IPS-18a (cell line): ENCODE data around the gene SERINC3.

ENCODE experiments used
- H3K27ac ChIP-seq: one replicate; pipeline ENCODE4 v1.5.1; 2013; ENCODE audit warnings: low read length
- H3K27me3 ChIP-seq: one replicate; pipeline ENCODE4 v1.6.1; 2013; ENCODE audit warnings: mild to moderate bottlenecking, low read length; ENCODE audit not compliant: control insufficient read depth, insufficient read depth
- H3K36me3 ChIP-seq: one replicate; pipeline ENCODE4 v1.6.1; 2013; ENCODE audit warnings: low read depth, low read length; ENCODE audit not compliant: control insufficient read depth
- H3K4me1 ChIP-seq: one replicate; pipeline ENCODE4 v1.6.1; 2013; ENCODE audit warnings: low read depth, low read length; ENCODE audit not compliant: control insufficient read depth
- H3K4me3 ChIP-seq: one replicate; pipeline ENCODE4 v1.5.1; 2013; ENCODE audit warnings: low read length
- H3K9ac ChIP-seq: one replicate; pipeline ENCODE4 v1.6.1; 2013; ENCODE audit warnings: mild to moderate bottlenecking, low read length, moderate library complexity
- H3K9me3 ChIP-seq: one replicate; pipeline ENCODE4 v1.6.1; 2013; ENCODE audit warnings: low read depth, low read length; ENCODE audit not compliant: control insufficient read depth

The SERINC3 gene

DNA sequence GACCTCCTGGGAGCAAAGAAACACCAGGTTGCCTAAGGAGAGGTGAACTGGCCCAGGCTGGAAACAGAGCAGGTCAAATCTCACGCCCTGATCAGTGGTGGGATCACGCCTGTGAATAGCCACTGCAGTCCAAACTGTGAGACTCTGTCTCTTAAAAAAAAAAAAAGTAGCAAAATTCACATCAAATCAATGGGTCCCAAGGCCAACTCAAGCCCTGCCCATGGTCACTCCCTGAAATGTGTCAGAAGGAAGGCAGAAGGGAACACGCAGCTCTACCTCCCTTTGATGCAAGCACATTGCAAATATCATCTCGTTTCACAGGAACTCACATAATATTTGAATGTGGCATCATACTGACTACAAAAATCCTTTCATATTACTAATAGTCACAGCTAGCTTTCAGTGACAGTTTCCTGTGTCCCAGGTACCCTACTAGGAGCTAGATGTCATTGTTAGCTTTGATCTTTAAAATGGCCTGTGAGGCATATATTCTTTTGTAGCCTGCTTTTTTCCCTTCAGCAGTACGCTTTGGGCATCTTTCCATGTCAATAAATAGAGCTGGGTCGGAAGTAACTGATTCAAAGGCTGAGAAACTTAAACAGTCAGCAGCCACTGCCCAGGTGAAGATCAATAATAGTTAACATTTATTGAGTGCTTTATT lies 60.6 kb downstream of the SERINC3 start:
- no peak overlapping the region for H3K9ac ChIP-seq
- no peak overlapping the region for H3K4me3 ChIP-seq
- H3K9me3 ChIP-seq: no peaks in the 10 kb centered on the region
- no peaks in the 10 kb centered on the region for H3K36me3 ChIP-seq
- peaks cover 6% of the 10 kb centered on the region for H3K4me1 ChIP-seq
- H3K27me3 ChIP-seq: no peaks in the 10 kb centered on the region
- H3K27ac ChIP-seq: no peak overlapping the region

DNA sequence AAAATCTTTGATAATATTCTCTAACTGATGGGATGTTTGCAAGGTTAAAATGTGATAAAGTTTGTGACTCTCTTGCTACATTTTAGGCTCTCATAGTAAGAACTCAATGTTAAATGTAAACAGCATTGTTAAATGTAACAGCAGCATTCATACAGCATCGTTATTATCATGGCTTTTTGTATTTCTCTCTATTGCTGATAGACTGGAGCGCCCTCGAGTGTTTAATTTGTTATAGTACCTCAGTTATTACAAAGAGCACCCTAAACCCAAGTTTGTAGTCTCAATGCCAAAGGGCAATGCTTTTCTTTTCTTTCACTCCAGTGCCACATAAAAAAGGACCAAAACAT lies 61.1 kb downstream of the SERINC3 start:
- Histone ChIP-seq H3K36me3 (no peaks in the 10 kb centered on the region), H3K27ac (no peak overlapping the region), H3K4me3 (no peak overlapping the region)

DNA sequence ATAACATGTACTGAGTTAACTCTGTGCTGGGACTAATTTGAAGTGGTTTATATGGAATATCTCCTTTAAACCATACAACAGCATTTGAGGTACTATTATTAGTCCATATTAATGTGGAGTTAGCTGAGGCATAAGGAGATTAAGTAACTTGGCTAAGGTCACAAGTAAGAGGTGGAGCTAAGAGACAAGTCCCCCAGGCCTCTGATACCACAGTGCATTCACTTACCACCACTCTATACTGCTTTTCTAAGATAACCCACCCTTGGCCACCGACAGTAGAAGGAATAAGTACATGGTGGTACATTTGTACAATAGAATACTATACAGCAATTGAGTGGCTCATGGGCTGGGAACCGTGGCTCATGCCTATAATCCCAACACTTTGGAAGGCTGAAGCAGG lies 62.6 kb downstream of the SERINC3 start:
- no peaks in the 10 kb centered on the region for H3K36me3 ChIP-seq
- H3K4me3 ChIP-seq: no peak overlapping the region
- peaks cover 6% of the 10 kb centered on the region for H3K4me1 ChIP-seq
- no peak overlapping the region for H3K9ac ChIP-seq
- no peaks in the 10 kb centered on the region for H3K9me3 ChIP-seq
- no peak overlapping the region for H3K27ac ChIP-seq
- H3K27me3 ChIP-seq: no peaks in the 10 kb centered on the region

More for the DNA sequence above, 61.1 kb downstream of the SERINC3 start:
- no peaks in the 10 kb centered on the region for H3K27me3 ChIP-seq
- H3K4me1 ChIP-seq: peaks cover 6% of the 10 kb centered on the region
- no peak overlapping the region for H3K9ac ChIP-seq
- H3K9me3 ChIP-seq: no peaks in the 10 kb centered on the region

DNA sequence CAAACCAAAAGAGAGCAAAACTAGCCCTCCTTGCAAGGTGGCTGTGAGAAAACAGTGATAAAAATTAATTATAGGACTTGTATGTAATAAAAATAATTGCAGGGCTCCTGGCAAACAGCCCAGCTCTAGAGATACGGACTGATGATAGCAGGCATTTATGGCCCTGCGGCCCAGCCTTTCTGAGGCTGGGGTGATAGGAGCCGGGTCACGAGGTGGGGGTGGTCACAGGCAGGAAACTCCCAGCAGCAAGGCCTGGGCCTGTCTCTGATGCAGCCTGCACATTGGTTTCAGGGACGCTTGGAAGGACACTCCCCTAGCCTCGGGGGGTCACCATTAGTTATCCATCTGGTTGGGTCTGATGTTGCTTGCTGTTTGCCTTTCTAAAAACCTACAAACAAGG lies 64.9 kb downstream of the SERINC3 start:
- peaks cover 6% of the 10 kb centered on the region for H3K4me1 ChIP-seq

DNA sequence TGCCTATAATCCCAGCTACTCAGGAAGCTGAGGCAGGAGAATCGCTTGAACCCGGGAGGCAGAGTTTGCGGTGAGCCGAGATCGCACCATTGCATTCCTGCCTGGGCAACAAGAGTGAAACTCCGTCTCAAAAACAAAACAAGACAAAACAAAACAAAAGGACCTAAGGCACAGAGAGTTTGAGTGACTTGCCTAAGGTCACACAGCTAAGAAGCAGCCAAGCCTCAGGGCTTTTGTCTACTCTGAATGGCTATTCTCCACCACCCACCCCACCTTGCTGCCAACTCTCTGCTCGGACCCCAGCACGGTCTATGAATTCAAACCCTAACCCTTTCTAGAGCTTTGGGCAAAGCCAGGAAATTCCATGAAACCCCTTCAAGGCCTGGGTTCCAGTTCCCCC lies 65.3 kb downstream of the SERINC3 start:
- Histone ChIP-seq H3K9ac (no peak overlapping the region), H3K27me3 (no peaks in the 10 kb centered on the region), H3K27ac (no peak overlapping the region), H3K4me1 (peaks cover 6% of the 10 kb centered on the region), H3K36me3 (no peaks in the 10 kb centered on the region), H3K4me3 (no peak overlapping the region), H3K9me3 (no peaks in the 10 kb centered on the region)

More for the DNA sequence above, 64.9 kb downstream of the SERINC3 start:
- Histone ChIP-seq H3K9me3 (no peaks in the 10 kb centered on the region), H3K4me3 (no peak overlapping the region), H3K9ac (no peak overlapping the region), H3K36me3 (no peaks in the 10 kb centered on the region), H3K27ac (no peak overlapping the region), H3K27me3 (no peaks in the 10 kb centered on the region)

DNA sequence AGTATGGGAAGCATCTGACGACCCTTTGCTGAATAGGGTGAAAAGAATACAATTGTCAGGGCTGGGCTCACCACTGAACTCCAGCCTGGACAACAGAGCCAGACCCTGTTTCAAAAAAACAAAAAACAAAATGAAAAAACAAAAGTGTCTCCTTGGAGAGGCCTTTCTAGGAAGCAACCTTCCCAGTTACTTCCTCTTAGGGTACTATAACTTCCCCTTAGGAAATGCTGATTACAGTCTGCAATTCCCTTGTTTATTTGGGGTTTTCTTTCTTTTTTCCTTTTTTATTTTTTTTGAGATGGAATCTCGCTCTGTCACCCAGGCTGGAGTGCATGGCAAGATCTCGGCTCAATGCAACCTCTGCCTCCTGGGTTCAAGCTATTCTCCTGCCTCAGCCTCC lies 66.7 kb downstream of the SERINC3 start:
- H3K4me3 ChIP-seq: no peak overlapping the region
- no peaks in the 10 kb centered on the region for H3K27me3 ChIP-seq
- no peaks in the 10 kb centered on the region for H3K9me3 ChIP-seq
- no peak overlapping the region for H3K27ac ChIP-seq
- H3K4me1 ChIP-seq: no peaks in the 10 kb centered on the region
- H3K36me3 ChIP-seq: no peaks in the 10 kb centered on the region
- no peak overlapping the region for H3K9ac ChIP-seq

DNA sequence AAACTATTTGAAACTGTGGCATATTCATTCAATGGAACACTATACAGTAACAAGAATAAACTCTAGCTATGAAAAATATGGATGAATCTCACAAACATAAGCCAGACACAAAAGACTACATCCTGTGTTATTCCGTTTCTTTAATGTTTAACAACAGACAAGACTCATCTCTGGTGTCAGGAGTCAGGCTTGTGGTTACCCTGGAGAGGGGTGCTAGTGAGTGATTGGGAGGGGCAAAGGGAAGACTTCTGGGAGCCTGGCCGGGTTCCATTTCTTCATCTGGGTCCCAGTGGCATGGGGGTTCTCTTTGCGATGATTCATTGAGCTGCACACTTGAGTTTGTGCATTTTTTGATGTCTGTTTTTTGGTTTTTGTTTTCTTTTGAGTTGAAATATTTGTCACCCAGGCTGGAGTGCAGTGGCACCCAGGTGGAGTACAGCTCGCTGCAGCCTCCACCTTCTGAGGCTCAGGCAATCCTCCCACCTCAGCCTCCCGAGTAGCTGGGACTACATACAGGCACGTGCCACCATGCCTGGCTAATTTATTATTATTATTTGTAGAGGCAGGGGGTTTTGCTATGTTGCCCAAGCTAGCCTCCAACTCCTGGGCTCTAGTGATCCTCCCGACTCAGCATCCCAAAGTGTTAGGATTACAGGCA lies 67.4 kb downstream of the SERINC3 start:
- Histone ChIP-seq H3K4me3 (no peak overlapping the region), H3K9me3 (no peaks in the 10 kb centered on the region), H3K36me3 (no peaks in the 10 kb centered on the region), H3K4me1 (no peaks in the 10 kb centered on the region), H3K9ac (no peak overlapping the region), H3K27me3 (no peaks in the 10 kb centered on the region), H3K27ac (no peak overlapping the region)

DNA sequence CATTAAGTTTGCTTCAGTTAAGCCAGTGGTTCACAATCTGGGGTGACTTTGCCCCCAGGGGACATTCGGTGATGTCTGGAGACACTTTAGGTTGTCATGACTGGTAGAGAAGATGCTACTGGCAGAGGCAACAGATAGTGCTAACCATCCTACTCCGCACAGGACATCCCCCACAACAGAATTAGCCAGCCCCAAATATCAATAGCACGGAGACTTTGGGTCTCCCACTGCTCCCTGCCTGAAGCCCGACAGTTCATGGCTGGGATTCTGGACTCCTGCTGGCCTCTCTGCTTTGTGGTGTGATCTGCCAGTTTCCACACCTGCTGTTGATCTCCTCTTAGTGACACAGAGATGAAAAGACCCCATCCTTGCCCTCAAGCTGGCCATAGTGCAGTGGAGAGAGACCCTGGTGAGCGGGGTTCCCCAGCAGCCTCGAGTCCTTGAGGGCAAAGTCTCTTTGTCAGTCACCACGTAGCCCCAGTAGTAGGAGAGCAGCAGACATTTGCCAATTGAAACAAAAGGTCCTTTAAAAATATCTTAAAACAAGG lies 70.9 kb downstream of the SERINC3 start:
- H3K27ac ChIP-seq: no peak overlapping the region
- no peaks in the 10 kb centered on the region for H3K36me3 ChIP-seq
- H3K4me1 ChIP-seq: no peaks in the 10 kb centered on the region
- no peak overlapping the region for H3K4me3 ChIP-seq
- H3K9me3 ChIP-seq: no peaks in the 10 kb centered on the region
- no peak overlapping the region for H3K9ac ChIP-seq
- H3K27me3 ChIP-seq: no peaks in the 10 kb centered on the region

DNA sequence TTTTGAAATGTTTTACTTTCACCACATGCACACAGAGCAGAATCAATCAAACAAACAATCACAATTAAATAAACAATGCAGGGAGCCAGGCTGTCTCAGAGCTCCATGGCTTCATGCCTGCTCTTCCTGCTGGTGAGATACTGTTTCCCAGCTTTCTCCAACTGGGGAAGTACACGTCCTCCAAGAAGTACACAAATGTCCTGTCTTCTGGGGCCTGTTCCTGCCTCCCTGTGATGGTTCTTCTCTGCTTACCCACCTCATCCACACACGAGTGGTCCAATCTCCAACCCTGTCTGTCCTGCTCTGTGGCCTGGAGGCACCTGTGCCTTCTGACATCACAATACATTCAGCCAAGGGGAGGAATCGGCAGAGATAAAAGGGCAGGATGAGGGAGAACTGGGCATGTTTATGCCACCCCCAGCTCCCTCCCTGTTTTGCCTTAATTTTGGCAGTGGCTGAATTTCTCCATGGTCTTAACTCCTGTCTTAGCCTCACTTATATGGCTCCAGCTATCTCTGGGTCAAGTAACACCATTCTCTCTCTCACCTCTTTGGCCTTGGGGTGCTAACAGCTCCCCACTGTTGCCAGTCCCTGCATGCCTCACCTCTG lies 71.5 kb downstream of the SERINC3 start:
- H3K27me3 ChIP-seq: no peaks in the 10 kb centered on the region
- no peaks in the 10 kb centered on the region for H3K9me3 ChIP-seq
- no peak overlapping the region for H3K4me3 ChIP-seq
- no peaks in the 10 kb centered on the region for H3K4me1 ChIP-seq
- no peak overlapping the region for H3K27ac ChIP-seq
- no peak overlapping the region for H3K9ac ChIP-seq
- H3K36me3 ChIP-seq: no peaks in the 10 kb centered on the region

DNA sequence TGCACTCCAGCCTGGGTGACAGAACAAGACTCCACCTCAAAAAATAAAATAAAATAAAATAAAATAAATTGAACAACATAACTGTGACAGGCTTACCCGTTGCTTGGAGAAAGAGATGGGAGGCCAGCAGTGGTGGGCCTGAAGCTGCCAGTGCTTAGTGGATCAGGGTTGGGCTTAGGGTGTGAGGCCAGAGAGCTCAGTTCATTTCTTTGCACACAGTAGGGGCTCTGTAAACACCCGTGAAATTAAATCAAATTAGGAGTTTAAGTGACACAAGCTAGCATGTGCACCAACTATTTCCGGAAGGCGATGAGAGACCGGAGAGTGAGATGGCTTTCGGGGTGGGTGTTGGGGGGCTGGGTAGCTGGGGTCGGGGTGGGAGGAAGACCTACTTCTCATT lies 72.0 kb downstream of the SERINC3 start:
- Histone ChIP-seq H3K27me3 (no peaks in the 10 kb centered on the region), H3K27ac (no peak overlapping the region), H3K9ac (no peak overlapping the region), H3K4me3 (no peak overlapping the region), H3K36me3 (no peaks in the 10 kb centered on the region), H3K9me3 (no peaks in the 10 kb centered on the region), H3K4me1 (no peaks in the 10 kb centered on the region)

DNA sequence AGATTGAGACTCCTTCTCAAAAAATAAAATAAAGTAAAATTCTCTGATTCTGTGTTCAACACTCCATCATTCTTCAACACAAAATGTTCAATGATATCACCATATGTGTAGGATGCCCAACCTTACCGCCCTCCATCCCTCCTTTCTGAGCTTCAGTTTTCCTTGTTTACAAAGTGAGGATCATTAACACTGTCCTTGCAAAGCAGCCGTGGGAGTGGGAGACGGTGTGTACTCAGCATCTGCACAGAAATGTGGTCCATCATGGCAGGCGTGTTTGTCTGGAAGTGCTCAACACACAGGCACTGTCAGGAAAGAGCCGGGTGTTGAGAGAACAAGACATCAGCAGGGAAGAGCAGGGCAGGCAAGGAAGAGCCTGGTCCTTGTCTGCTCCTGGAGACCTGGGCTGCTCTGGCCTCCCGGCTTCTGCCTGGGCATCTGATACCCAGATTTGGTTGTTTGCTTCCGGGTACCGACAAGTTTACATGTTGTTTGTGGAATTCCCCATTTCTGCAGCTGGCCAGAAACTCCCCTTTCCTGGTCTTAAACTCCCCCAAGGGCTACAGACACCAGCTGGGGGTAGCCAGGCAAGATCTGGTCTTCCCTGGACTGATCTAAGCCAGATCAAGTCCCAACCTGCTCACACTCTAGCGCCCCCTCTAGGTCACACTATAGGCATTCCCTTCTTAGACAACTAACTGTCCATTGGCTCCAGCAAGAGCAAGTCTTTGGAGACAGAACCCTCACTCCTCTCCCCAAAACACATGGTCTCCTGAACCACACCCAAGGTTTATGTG lies 72.9 kb downstream of the SERINC3 start:
- H3K27me3 ChIP-seq: no peaks in the 10 kb centered on the region
- H3K4me1 ChIP-seq: no peaks in the 10 kb centered on the region
- no peak overlapping the region for H3K27ac ChIP-seq
- no peaks in the 10 kb centered on the region for H3K9me3 ChIP-seq
- no peaks in the 10 kb centered on the region for H3K36me3 ChIP-seq
- no peak overlapping the region for H3K4me3 ChIP-seq
- H3K9ac ChIP-seq: no peak overlapping the region
